Fibroblast of lung (primary cell): ENCODE data around the gene SEPTIN5. TPM values are rescaled to one million over a fixed set of nuclear protein-coding genes. Genes with fewer than 3 reads are reported as not detected.

Experiments
- DNase-seq, 2 donors: peaks; one replicate each; pipeline versions ENCODE4 v3.0.0 to v3.0.0-alpha.2; 2010; ENCODE audit warnings: low read depth in 2 of 2
- H2AFZ ChIP-seq: 2 replicates; pipeline ENCODE4 v1.5.1; 2012; ENCODE audit warnings: low read length, control low read depth, inconsistent platforms
- H3K27ac ChIP-seq: 2 replicates; pipeline ENCODE4 v1.5.1; 2011; ENCODE audit warnings: low read length, control low read depth; ENCODE audit not compliant: insufficient read depth
- H3K27me3 ChIP-seq: 2 replicates; pipeline ENCODE4 v1.5.1; 2011; ENCODE audit warnings: mild to moderate bottlenecking, low read length; ENCODE audit not compliant: control insufficient read depth, insufficient read depth
- H3K36me3 ChIP-seq: 2 replicates; pipeline ENCODE4 v1.5.1; 2011; ENCODE audit warnings: low read length; ENCODE audit not compliant: control insufficient read depth, insufficient read depth
- H3K4me1 ChIP-seq: 2 replicates; pipeline ENCODE4 v1.5.1; 2011; ENCODE audit warnings: low read length; ENCODE audit not compliant: control insufficient read depth, insufficient read depth; ENCODE audit errors: extremely low read depth
- H3K4me2 ChIP-seq: 2 replicates; pipeline ENCODE4 v1.5.1; 2011; ENCODE audit warnings: low read length, control low read depth; ENCODE audit not compliant: insufficient read depth; ENCODE audit errors: extremely low read depth
- H3K4me3 ChIP-seq, 4 experiments: fragments of 200-600 bp in 1 of 4; sonication (generic) in 1 of 4; replicated peaks in 1 of 4; 2 replicates each; pipeline ENCODE4 v1.5.1; 2011 to 2016; ENCODE audit warnings: low read length in 4 of 4, low read depth in 3 of 4, mild to moderate bottlenecking in 3 of 4, control low read depth in 2 of 4, inconsistent platforms in 1 of 4, mixed read lengths in 1 of 4; ENCODE audit not compliant: insufficient read depth in 1 of 4; ENCODE audit errors: control extremely low read depth in 1 of 4
- H3K79me2 ChIP-seq: 2 replicates; pipeline ENCODE4 v1.5.1; 2012; ENCODE audit warnings: mild to moderate bottlenecking, low read length, inconsistent platforms; ENCODE audit not compliant: control insufficient read depth, insufficient read depth
- H3K9ac ChIP-seq: 2 replicates; pipeline ENCODE4 v1.5.1; 2011; ENCODE audit warnings: mild to moderate bottlenecking, low read length, control low read depth; ENCODE audit not compliant: insufficient read depth
- H3K9me3 ChIP-seq: 2 replicates; pipeline ENCODE4 v1.5.1; 2012; ENCODE audit warnings: low read depth, low read length; ENCODE audit not compliant: control insufficient read depth, insufficient read depth
- H4K20me1 ChIP-seq: 2 replicates; pipeline ENCODE4 v1.5.1; 2011; ENCODE audit warnings: low read length; ENCODE audit not compliant: control insufficient read depth, insufficient read depth; ENCODE audit errors: extremely low read depth
- CTCF ChIP-seq, 2 donors: IDR thresholded peaks in 1 of 2; conservative IDR thresholded peaks in 1 of 2; 1 replicate in 1 of 2; 2 replicates in 1 of 2; pipeline ENCODE4 v1.5.1; 2011 to 2012; ENCODE audit warnings: low read length in 2 of 2, control low read depth in 1 of 2, inconsistent platforms in 1 of 2, low read depth in 1 of 2, mild to moderate bottlenecking in 1 of 2
- EZH2 ChIP-seq: IDR thresholded peaks from 2 replicates; pipeline ENCODE4 v1.5.1; 2012; ENCODE audit warnings: low read length, control low read depth, mild to moderate bottlenecking; ENCODE audit errors: missing control alignments
- polyA plus RNA-seq, 2 donors: library from polyadenylated mRNA; depleted of rRNA in 1 of 2; stranded (reverse) in 1 of 2; unstranded in 1 of 2; fragments of >200 nt; gene quantifications; 2 replicates each; pipeline ENCODE4 v1.2.1, GENCODE V29; 2011 to 2012; ENCODE audit warnings: missing spikeins in 1 of 2
- total RNA-seq: library from RNA; depleted of rRNA; stranded (reverse); fragments of >200 nt; gene quantifications from 2 replicates; pipeline ENCODE4 v1.2.1, GENCODE V29; 2014

SEPTIN5 gene
- total and polyA plus RNA-seq, 2 donors (not counting 1 experiment from before 2014, with no cell fraction given) = 14.5 to 25.8 TPM

GRCh38 chr22:19680911-19681862 is 33.1 kb upstream of the SEPTIN5 start:
- no peaks in the 10 kb centered on the region for H4K20me1 ChIP-seq
- H3K36me3 ChIP-seq = no peaks in the 10 kb centered on the region
- no peak overlapping the region for H3K9ac ChIP-seq
- no peak for TF ChIP-seq EZH2
- TF ChIP-seq CTCF (conservative IDR thresholded peaks at IDR 0.05 in 1 of 2, IDR thresholded peaks at IDR 0.05 in 1 of 2; ENCODE audit: low read depth in 1 of 2, low read length in 2 of 2) = no peak
- peaks cover 5% of the 10 kb centered on the region for H3K27me3 ChIP-seq
- no peak overlapping the region for H2AFZ ChIP-seq
- peak in 1 of 2 donors; percentile 18 for DNase-seq
- no peaks in the 10 kb centered on the region for H3K9me3 ChIP-seq
- no peak overlapping the region for H3K27ac ChIP-seq
- H3K4me3 ChIP-seq = no peak overlapping the region
- H3K4me1 ChIP-seq = no peaks in the 10 kb centered on the region
- H3K79me2 ChIP-seq = no peaks in the 10 kb centered on the region
- H3K4me2 ChIP-seq = no peak overlapping the region

GRCh38 chr22:19681863-19682245 is 32.4 kb upstream of the SEPTIN5 start:
- Histone ChIP-seq H3K4me2 (no peak overlapping the region), H3K27ac (no peak overlapping the region), H3K27me3 (peaks cover 5% of the 10 kb centered on the region), H3K4me3 (no peak overlapping the region), H3K4me1 (no peaks in the 10 kb centered on the region), H3K9ac (no peak overlapping the region), H3K79me2 (no peaks in the 10 kb centered on the region), H4K20me1 (no peaks in the 10 kb centered on the region), H2AFZ (no peak overlapping the region), H3K9me3 (no peaks in the 10 kb centered on the region), H3K36me3 (no peaks in the 10 kb centered on the region)
- DNase-seq = no peak
- no peak for TF ChIP-seq CTCF (conservative IDR thresholded peaks at IDR 0.05 in 1 of 2, IDR thresholded peaks at IDR 0.05 in 1 of 2; ENCODE audit: low read depth in 1 of 2, low read length in 2 of 2)
- TF ChIP-seq EZH2 = no peak

- no peak overlapping the region for H3K27ac ChIP-seq
- no peaks in the 10 kb centered on the region for H4K20me1 ChIP-seq
- DNase-seq = no peak
- no peaks in the 10 kb centered on the region for H3K79me2 ChIP-seq
- TF ChIP-seq CTCF (conservative IDR thresholded peaks at IDR 0.05 in 1 of 2, IDR thresholded peaks at IDR 0.05 in 1 of 2; ENCODE audit: low read depth in 1 of 2, low read length in 2 of 2) (no peak), EZH2 (no peak)
- no peak overlapping the region for H3K9ac ChIP-seq
- peaks cover 6% of the 10 kb centered on the region for H3K27me3 ChIP-seq
- H3K4me3 ChIP-seq = no peak overlapping the region
- H3K36me3 ChIP-seq = no peaks in the 10 kb centered on the region
- H2AFZ ChIP-seq = no peak overlapping the region
- no peak overlapping the region for H3K4me2 ChIP-seq
- no peaks in the 10 kb centered on the region for H3K4me1 ChIP-seq
- no peaks in the 10 kb centered on the region for H3K9me3 ChIP-seq
These were observed 27.4 kb upstream of the SEPTIN5 start for GRCh38 chr22:19686946-19687345.
